RWPE1 (cell line): ENCODE results near the gene CYGB.
"Not testable (repeated sequence)": the region's sequence is repeated elsewhere in the genome, so short reads cannot be mapped to it uniquely, and the experiment has no call there.

ENCODE experiments used
- CTCF ChIA-PET: fragments of 350-600 bp; sonication (Branson Sonifier 250); formaldehyde crosslinking; extraction: SDS; loops from one replicate; lab custom pipeline; 2021; lab: Yijun Ruan, JAX
- POLR2A ChIA-PET: fragments of 400-600 bp; formaldehyde crosslinking; extraction: SDS; loops from one replicate; lab custom pipeline; 2020; ENCODE audit warnings: antibody characterized with exemption; ENCODE audit not compliant: low non-redundant PET; lab: Yijun Ruan, JAX
- DNase-seq: peaks from one replicate; pipeline ENCODE4 v3.0.0; 2012; ENCODE audit warnings: low spot score
- H3K27ac ChIP-seq: fragments of 450-650 bp; 2 replicates; pipeline ENCODE4 v1.5.1; 2017
- CTCF ChIP-seq: fragments of 450-650 bp; conservative IDR thresholded peaks from 2 replicates; pipeline ENCODE4 v1.5.1; 2017; ENCODE audit warnings: low read depth, mild to moderate bottlenecking

CYGB gene

GRCh38 chr17:76530095-76530723 is 7.3 kb downstream of the CYGB start:
- ChIA-PET CTCF (interaction anchor here (0.8 to 1.5 kb wide), 3 partner anchors 10 to 56 kb away, joined by 3 to 6 read pairs (median 3); partner anchors contain the start of gene PRCD), POLR2A (interaction anchor here (0.6 kb wide), 1 partner anchor 16 kb away, joined by 3 read pairs; no protein-coding TSS in a partner anchor)
- H3K27ac ChIP-seq = peak overlapping the region; percentile 99
- no peak for DNase-seq
- TF ChIP-seq CTCF = no peak

DNA sequence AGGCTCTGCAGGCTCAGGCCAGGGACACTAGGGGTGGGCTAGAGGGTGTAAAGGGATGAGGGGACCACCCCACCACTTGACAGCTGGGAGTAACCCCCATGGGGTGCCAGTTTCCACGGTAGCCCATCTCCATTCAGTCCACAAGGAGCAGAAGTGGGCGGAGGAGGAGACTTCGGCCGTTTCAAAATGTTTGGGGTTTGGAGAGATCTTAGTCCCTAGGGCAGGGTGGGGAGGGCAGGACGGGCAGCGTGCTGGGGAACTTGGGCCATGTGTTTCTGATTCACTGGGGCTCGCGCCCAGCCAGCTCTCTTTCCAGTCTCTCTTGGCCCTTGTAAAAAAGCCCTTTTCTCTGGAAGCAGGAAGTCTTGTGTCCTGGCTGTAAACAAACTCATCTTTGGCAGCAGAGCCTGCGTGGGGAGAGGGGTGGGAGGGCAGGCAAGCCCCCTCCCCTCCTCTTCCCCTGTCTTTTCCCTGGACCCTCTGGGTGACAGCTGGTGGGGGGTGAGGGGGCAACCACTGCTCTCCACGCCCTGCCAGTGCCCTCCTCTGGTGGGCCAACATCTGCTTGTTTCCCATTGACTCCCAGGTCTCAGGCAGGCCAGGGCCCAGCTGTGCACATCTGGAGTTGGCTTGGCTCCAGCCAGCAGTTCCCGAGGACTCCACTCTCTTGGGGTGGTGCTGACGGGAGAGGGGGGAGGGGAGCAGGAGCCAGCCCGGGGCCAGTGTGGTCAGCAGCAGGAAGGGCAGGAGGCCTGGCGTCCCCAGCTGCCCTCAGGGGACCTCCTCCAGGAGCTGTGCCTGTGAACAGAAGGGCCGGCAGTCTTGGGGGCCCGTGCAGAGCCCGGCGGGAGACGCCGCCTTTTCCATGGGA is 8.1 kb downstream of the CYGB start:
- DNase-seq = peak; percentile 49
- CTCF ChIA-PET = interaction anchor here (0.8 to 1.5 kb wide), 3 partner anchors 17 to 57 kb away, joined by 3 to 7 read pairs (median 3); partner anchors contain the start of gene ST6GALNAC2
- no peak for TF ChIP-seq CTCF
- POLR2A ChIA-PET = interaction anchor here (0.6 to 1.0 kb wide), 3 partner anchors 10 to 18 kb away, joined by 3 to 4 read pairs (median 3); partner anchors contain the start of gene PRCD
- H3K27ac ChIP-seq = peak overlapping the region; percentile 99

- no peak; the same call in 1 of the 2 replicates for TF ChIP-seq CTCF
- ChIA-PET POLR2A (interaction anchor here (0.7 to 1.0 kb wide), 2 partner anchors 11 to 18 kb away, joined by 3 to 4 read pairs; partner anchors contain the start of gene PRCD), CTCF (interaction anchor here (0.7 to 1.6 kb wide), 4 partner anchors 15 to 96 kb away, joined by 3 to 12 read pairs (median 6); partner anchors contain the start of gene ST6GALNAC2)
- peak overlapping the region; percentile 99 for H3K27ac ChIP-seq
- DNase-seq = no peak
These were observed 8.8 kb downstream of the CYGB start for GRCh38 chr17:76528528-76529223.

- ChIA-PET CTCF (interaction anchor here (0.7 to 1.6 kb wide), 4 partner anchors 16 to 96 kb away, joined by 3 to 12 read pairs (median 6); partner anchors contain the start of gene ST6GALNAC2), POLR2A (no interaction called here)
- no peak for TF ChIP-seq CTCF
- peak overlapping the region; percentile 99 for H3K27ac ChIP-seq
- no peak for DNase-seq
These were observed 9.4 kb downstream of the CYGB start for GRCh38 chr17:76528156-76528527.

DNA sequence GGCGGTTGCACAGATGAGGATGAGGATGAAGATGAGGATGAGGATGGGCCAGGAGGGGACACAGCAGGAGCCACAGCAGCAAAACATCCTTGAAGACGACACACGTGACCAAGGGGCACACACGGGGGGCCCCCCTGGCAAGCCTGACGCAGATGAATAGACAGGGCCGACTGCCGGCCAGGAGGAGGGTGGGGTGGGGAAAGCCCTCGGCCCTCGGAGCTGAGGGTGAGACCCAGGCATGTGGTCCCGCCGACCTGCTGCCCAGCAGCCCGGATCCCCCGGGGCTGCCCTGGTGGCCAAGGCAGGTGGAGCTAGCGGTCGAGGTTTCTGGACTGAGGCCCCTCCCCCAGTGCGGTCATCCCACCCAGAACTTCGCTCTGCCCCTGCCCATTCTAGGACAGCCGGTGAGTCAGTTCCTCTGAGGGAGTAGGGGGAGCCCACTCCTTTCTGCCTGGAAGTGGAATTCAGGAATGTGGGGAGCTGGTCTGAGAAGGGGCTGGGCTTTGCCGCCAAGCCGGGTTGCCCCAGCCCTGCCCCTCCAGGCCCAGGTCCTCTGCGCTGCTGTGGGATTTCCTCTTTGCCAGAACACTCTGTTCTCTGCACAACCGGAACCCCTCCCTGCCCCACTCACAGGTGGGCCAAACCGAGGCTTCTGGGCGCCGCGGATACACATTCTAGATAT is 9.9 kb downstream of the CYGB start:
- H3K27ac ChIP-seq = peak overlapping the region; percentile 99
- ChIA-PET POLR2A (no interaction called here), CTCF (interaction anchor here (0.7 to 1.6 kb wide), 3 partner anchors 59 to 97 kb away, joined by 4 to 12 read pairs (median 7); partner anchors contain the start of gene ST6GALNAC2)
- no peak for DNase-seq
- TF ChIP-seq CTCF = no peak

DNA sequence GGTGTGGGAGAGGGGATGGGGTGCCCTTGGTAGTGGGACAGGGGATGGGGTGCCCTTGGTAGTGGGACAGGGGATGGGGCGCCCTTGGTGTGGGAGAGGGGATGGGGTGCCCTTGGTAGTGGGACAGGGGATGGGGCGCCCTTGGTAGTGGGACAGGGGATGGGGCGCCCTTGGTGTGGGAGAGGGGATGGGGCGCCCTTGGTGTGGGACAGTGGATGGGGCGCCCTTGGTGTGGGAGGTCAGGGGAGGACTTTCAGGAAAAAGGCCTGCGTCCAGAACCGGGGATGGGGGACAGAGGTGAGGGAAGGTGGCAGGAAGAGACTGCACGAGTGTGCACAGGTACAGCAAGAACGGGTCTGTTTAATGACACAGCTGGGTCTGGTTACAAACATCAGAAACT is 10.5 kb downstream of the CYGB start:
- CTCF ChIA-PET = interaction anchor here (1.6 kb wide), 1 partner anchor 97 kb away, joined by 12 read pairs; no protein-coding TSS in a partner anchor
- DNase-seq, POLR2A ChIA-PET: not testable (repeated sequence)
- H3K27ac ChIP-seq = peak overlapping the region; percentile 99

GRCh38 chr17:76525513-76525833 is 12.0 kb downstream of the CYGB start:
- peak overlapping the region; percentile 86 for H3K27ac ChIP-seq
- DNase-seq, POLR2A ChIA-PET: not testable (repeated sequence)
- CTCF ChIA-PET = interaction anchor here (0.6 to 0.8 kb wide), 3 partner anchors 22 to 97 kb away, joined by 3 to 5 read pairs (median 4); no protein-coding TSS in a partner anchor
